ENCODE measurements around the gene NFATC1.

The NFATC1 gene

DNA sequence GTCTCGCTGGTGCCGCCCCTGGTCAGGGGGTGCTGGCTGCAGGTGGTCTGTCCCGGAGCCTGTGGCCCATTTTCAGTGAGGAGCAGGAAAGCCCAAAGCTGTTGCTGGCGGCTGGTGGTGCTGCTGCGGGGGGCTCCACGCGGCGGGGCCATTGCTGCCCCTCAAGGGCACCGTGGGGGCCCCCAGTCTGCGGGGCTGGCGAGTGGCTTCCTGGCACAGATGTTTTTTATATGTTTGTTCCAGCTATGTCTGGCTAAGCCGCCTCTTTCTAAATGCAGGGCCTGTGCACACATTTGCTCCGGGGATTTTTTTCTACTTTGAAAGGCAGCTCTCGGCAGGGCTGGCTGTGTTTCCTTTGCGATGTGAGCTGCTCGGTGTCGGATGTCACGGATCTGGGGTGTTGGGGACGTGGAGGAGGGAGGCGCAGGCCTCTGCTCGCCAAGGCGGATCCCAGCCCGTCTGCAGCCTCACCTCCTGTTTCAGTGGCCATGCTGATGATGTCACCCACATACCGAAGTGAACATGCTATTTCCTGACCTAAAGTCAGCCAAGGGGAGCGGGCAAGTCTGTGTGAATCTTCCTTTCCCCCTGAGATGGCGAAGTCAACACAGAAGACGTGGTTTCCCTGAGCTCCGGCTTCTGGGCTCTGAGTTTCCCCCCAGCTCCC is 171.9 kb downstream of the NFATC1 start:
- no peak overlapping the region; a peak in 1 of 22 replicates for H3K9ac ChIP-seq
- peaks cover 0 to 1% (median 0%) of the 10 kb centered on the region in 11 experiments; a peak in 1 of 22 replicates for H3K36me3 ChIP-seq
- TF ChIP-seq Cebpa-rat (IDR thresholded peaks at IDR 0.05) = no peak
- no peak overlapping the region for H3K27ac ChIP-seq
- no peaks in the 10 kb centered on the region for H3K27me3 ChIP-seq
- H4K20me1 ChIP-seq = no peaks in the 10 kb centered on the region
- no peak overlapping the region for H3K4me3 ChIP-seq
- peaks cover 12 to 21% (median 16%) of the 10 kb centered on the region in 11 experiments for H3K9me3 ChIP-seq (replicated peaks in 1 of 11)
- H3K4me2 ChIP-seq = peak overlapping the region in 8 of 11 experiments; percentile 34 to 70 (median 39); a peak in 16 of 22 replicates
- H3K4me1 ChIP-seq = peaks cover 6 to 15% (median 11%) of the 10 kb centered on the region in 10 experiments; a peak in 19 of 20 replicates

DNA sequence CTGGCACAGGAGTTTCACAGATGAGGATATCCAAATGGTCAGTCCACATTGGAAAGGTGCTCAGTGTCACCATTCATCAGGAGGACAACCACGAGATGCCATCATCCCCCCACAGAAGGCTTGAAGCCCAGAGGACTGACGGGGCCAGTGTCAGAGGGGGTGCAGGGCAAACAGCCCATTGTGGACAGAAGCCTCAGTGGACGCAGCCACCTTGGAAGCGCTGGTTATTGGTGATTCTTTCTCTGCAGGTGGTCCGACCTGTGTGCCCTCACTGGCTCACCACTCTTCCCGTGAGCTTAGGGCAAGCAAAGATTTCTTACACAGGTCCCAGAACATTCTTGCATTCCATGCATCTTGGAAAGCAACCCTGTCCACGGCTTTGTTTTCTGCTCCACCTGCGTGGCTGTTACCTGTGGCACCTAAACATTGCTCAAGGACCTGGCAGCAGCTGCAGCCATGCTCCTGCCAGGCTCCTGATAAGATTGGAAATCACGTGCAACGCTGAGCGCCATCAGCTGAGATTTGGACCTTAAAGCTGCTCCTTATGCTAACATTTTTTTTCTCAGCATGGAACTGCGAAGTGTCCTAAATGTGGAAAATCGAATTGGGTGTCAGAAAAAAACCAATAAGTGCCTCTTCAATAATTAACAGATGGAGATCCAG is 172.9 kb downstream of the NFATC1 start:
- no peaks in the 10 kb centered on the region for H4K20me1 ChIP-seq
- peaks cover 0 to 10% (median 7%) of the 10 kb centered on the region in 11 experiments; a peak in 5 of 22 replicates for H3K36me3 ChIP-seq
- peaks cover 23 to 31% (median 27%) of the 10 kb centered on the region in 11 experiments for H3K9me3 ChIP-seq (replicated peaks in 1 of 11)
- no peak overlapping the region for H3K4me3 ChIP-seq
- H3K27me3 ChIP-seq = no peaks in the 10 kb centered on the region
- peak overlapping the region in 7 of 11 experiments; percentile 34 to 70 (median 37); a peak in 8 of 22 replicates for H3K4me2 ChIP-seq
- H3K9ac ChIP-seq = no peak overlapping the region
- no peak for TF ChIP-seq Cebpa-rat (IDR thresholded peaks at IDR 0.05)
- H3K27ac ChIP-seq = no peak overlapping the region
- H3K4me1 ChIP-seq = peaks cover 0 to 15% (median 11%) of the 10 kb centered on the region in 10 experiments; a peak in 17 of 20 replicates

DNA sequence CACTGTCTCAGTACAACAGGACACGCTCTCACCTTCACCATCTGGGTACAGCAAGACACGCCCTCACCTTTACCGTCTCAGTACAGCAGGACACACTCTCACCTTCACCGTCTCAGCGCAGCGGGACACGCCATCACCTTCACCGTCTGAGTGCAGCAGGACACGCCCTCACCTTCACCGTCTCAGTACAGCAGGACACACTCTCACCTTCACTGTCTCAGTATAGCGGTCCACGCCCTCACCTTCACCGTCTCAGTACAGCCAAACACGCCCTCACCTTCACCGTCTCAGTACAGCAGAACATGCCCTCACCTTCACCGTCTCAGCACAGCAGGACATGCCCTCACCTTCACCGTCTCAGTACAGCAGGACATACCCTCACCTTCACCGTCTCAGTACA is 174.0 kb downstream of the NFATC1 start:
- H3K4me2 ChIP-seq = no peak overlapping the region
- H3K4me1 ChIP-seq = peaks cover 3 to 26% (median 21%) of the 10 kb centered on the region in 10 experiments
- no peak overlapping the region for H3K27ac ChIP-seq
- peaks cover 29 to 38% (median 34%) of the 10 kb centered on the region in 11 experiments for H3K9me3 ChIP-seq (replicated peaks in 1 of 11)
- H4K20me1 ChIP-seq = no peaks in the 10 kb centered on the region
- no peak overlapping the region for H3K9ac ChIP-seq
- H3K27me3 ChIP-seq = no peaks in the 10 kb centered on the region
- no peak overlapping the region for H3K4me3 ChIP-seq
- peaks cover 0 to 16% (median 7%) of the 10 kb centered on the region in 11 experiments; a peak in 5 of 22 replicates for H3K36me3 ChIP-seq
- TF ChIP-seq Cebpa-rat (IDR thresholded peaks at IDR 0.05) = no peak

DNA sequence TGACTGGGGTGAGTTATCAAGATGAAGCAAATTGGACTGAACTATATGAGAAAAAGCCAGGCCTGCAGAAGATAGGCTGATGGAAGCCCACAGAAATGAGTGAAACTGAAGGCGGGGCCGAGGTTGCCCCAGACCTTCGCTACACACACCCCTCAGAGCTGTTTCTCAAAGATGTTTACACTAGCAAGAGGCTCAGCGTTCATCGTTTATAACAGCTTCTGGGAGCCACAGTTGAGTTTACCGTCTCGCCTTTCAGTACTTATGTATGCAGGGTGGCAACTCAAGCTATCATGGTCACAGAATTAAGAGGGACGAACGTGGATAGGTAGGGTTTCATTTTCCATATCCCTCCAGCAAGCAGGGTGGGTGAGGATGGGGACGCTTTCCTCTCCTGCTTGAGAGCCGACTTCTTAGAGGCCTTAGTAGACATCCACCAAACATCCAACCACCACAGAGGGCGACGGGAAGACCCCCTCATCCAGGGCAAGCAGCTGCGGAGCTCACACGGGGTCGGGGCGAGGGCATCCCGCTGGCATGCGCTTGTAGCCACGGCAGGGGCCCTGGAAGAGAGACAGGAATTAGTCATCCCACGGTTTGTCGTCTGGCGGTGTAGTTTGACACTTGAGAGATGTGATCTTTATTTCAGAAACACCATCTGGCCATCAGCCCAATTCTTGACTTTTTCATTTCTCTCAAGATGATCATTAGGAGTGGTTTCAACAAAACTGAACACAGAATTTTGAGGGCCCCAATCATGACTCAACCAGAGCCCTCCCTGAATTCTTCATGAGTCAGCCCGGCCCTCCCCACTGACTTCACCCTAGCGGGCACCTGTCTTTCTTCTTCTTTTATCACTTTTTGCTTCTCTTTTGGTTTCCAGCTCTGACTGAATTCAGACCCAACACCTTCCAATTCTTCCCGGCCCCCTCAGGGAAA is 174.8 kb downstream of the NFATC1 start:
- Histone ChIP-seq H3K9ac (no peak overlapping the region), H3K27ac (no peak overlapping the region)

DNA sequence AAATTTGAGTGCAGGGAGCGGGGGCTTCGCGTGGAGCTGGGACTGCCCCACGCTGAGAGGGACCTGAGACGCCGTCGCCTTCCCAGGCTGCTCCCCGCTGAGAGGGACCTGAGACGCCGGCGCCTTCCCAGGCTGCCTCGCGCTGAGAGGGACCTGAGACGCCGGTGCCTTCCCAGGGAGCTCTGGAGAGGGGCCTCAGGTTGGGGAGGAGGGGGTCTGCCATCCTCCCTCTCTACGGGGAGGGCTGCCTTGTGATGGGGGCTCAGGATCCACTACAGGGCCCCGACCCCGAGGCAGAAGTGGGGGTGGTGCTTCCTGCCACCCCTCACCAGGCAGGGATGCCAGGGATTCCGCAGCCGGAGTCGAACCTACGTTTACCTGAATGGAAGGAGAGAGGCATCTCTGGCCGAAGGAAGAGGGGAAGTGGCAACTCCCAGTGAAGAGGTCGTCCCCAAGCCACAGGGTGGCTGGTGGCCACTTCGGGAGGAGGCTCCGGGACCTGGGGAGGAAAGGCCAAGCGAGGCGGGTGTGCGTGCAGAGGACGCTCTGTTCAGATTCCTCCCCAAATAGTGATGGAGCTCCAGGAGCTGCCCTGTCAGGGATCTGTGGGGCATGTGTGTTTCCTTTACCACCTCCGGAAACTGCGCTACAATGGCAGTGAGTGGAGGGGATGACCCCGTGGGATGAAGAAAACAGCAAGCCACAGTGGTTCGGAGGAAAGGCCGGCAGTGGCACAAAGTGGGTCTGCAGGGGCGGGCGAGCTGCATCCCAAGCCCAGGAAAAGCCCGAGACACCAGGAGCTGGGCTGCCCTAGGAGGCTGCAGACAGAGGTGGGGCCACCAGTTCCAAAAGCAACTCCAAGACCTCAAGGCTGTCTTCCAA is 175.7 kb downstream of the NFATC1 start:
- H3K27me3 ChIP-seq = no peaks in the 10 kb centered on the region
- peaks cover 29 to 38% (median 34%) of the 10 kb centered on the region in 11 experiments for H3K9me3 ChIP-seq (replicated peaks in 1 of 11)
- no peak overlapping the region for H3K27ac ChIP-seq
- no peak overlapping the region for H3K4me3 ChIP-seq
- H3K36me3 ChIP-seq = peaks cover 0 to 16% (median 7%) of the 10 kb centered on the region in 11 experiments; a peak in 5 of 22 replicates
- H3K9ac ChIP-seq = no peak overlapping the region
- peaks cover 20 to 43% (median 39%) of the 10 kb centered on the region in 10 experiments for H3K4me1 ChIP-seq
- peak overlapping the region in 1 of 11 experiments; percentile 1; a peak in 1 of 22 replicates for H3K4me2 ChIP-seq
- TF ChIP-seq Cebpa-rat (IDR thresholded peaks at IDR 0.05) = no peak
- H4K20me1 ChIP-seq = no peaks in the 10 kb centered on the region

More for the DNA sequence above, 174.8 kb downstream of the NFATC1 start:
- H3K4me2 ChIP-seq = peak overlapping the region in 2 of 11 experiments; percentile 1 to 14; a peak in 1 of 22 replicates
- peaks cover 29 to 38% (median 34%) of the 10 kb centered on the region in 11 experiments for H3K9me3 ChIP-seq (replicated peaks in 1 of 11)
- peaks cover 11 to 34% (median 29%) of the 10 kb centered on the region in 10 experiments for H3K4me1 ChIP-seq
- peaks cover 0 to 16% (median 7%) of the 10 kb centered on the region in 11 experiments; a peak in 5 of 22 replicates for H3K36me3 ChIP-seq
- no peak overlapping the region for H3K4me3 ChIP-seq
- TF ChIP-seq Cebpa-rat (IDR thresholded peaks at IDR 0.05) = no peak
- H4K20me1 ChIP-seq = no peaks in the 10 kb centered on the region
- H3K27me3 ChIP-seq = no peaks in the 10 kb centered on the region

DNA sequence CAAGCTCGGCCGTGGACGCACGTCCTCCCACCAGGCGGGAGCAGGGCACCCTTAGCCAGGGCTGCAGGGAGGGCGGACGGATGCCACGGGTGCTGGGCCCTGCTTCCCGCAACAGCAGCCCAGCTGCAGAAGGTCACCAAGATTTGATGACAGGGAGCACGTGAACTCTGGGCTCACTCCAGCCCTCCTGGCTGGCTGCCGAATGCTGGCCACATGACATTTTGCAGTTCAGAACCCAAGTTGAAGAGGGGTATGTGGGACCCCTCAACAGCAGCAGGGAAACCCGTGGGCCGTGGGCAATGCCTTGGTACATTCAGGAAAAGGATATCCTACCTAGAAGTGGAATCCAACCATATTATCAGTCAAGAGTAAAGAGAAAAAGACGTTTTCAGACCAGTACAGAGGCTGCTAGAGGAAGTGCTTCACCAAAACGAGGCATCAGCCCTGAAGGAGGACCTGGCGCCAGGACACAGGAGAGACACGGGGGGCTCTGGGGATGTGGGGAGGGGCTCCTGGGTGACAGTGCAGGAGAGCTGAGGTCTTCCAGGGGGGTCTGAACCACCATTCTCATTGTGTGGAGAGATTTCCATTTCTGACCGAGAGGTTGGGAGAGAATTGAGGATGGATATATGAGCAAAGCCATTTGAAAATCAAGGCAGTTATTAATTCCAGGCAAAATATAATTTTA is 176.5 kb downstream of the NFATC1 start:
- H3K4me2 ChIP-seq = no peak overlapping the region
- no peak overlapping the region for H3K9ac ChIP-seq
- H3K4me3 ChIP-seq = peak overlapping the region in 1 of 10 experiments; percentile 20; a peak in 2 of 20 replicates
- TF ChIP-seq Cebpa-rat (IDR thresholded peaks at IDR 0.05) = no peak
- no peak overlapping the region for H3K27ac ChIP-seq
- H3K9me3 ChIP-seq (replicated peaks in 1 of 11) = peaks cover 29 to 38% (median 34%) of the 10 kb centered on the region in 11 experiments
- no peaks in the 10 kb centered on the region for H3K27me3 ChIP-seq
- H3K36me3 ChIP-seq = peaks cover 0 to 16% (median 7%) of the 10 kb centered on the region in 11 experiments; a peak in 5 of 22 replicates
- H4K20me1 ChIP-seq = no peaks in the 10 kb centered on the region
- peaks cover 28 to 51% (median 46%) of the 10 kb centered on the region in 10 experiments for H3K4me1 ChIP-seq

DNA sequence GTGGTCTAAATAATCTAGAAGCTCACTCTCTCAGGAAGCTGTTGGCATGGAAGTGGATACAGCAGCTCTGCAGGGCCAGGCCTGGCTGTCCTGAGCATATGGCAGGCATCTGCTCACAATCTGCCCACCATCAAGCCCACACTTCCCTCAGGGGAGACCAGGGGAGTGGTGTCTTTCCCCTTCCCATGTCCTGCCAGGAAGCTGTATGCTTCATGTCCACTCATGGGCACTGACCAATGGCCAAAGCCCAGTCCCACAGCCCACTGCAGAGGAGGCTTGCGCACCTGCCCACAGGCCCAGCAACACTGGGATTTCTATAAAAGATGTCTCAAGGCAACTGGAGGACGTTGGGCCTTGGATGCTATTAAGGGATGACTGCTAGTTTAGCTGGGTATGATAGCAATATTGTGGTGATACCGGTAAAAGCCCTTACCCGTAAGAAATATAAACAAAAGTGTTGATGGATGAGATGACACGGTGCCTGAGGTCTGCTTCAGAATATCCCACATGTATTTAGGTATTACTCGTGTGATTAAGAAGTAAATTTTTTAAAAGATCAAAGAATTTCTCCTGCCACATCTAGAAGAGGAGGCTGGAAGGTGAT is 177.2 kb downstream of the NFATC1 start:
- Histone ChIP-seq H4K20me1 (no peaks in the 10 kb centered on the region), H3K4me2 (no peak overlapping the region), H3K27ac (no peak overlapping the region), H3K9ac (no peak overlapping the region), H3K9me3 (replicated peaks in 1 of 11) (peaks cover 29 to 38% (median 34%) of the 10 kb centered on the region in 11 experiments), H3K27me3 (no peaks in the 10 kb centered on the region), H3K36me3 (peaks cover 0 to 16% (median 7%) of the 10 kb centered on the region in 11 experiments; a peak in 5 of 22 replicates), H3K4me3 (peak overlapping the region in 6 of 10 experiments; percentile 5 to 38 (median 24); a peak in 5 of 20 replicates), H3K4me1 (peaks cover 35 to 52% (median 47%) of the 10 kb centered on the region in 10 experiments)
- no peak for TF ChIP-seq Cebpa-rat (IDR thresholded peaks at IDR 0.05)

Measured in BLaER1 treated with 17β-estradiol and CSF1 and Interleukin-3, amounts not matched to agents 10 nM and 100 nM (cell line).